Endothelial cell of umbilical vein (primary cell): ENCODE data around the gene CUBN. TPM values are rescaled to one million over a fixed set of nuclear protein-coding genes. Genes with fewer than 3 reads are reported as not detected.

Experiments used
- BruUV-seq: library from RNA; stranded (reverse); fragments of 400-500 nt; replicated peaks from 2 replicates; lab custom pipeline; 2021; lab: Mats Ljungman, UMichigan
- CTCF ChIA-PET: fragments of 300-600, 350-600 bp; sonication (Branson Sonifier 250); formaldehyde crosslinking; loops from one replicate; lab custom pipeline; 2021; ENCODE audit warnings: antibody characterized with exemption, inconsistent platforms; lab: Charles Lee
- POLR2A ChIA-PET: fragments of 300-600, 350-600 bp; sonication (Branson Sonifier 250); formaldehyde crosslinking; loops from one replicate; lab custom pipeline; 2021; ENCODE audit warnings: antibody characterized with exemption, inconsistent platforms; lab: Charles Lee
- DNase-seq: peaks from one replicate; pipeline ENCODE4 v3.0.0-alpha.2; 2011; ENCODE audit warnings: low read depth, low spot score
- FAIRE-seq: peaks from 2 replicates; lab custom pipeline; 2011; peaks lifted over from hg19 to GRCh38; lab: Jason Lieb, UNC
- H2AFZ ChIP-seq: 2 replicates; pipeline ENCODE4 v1.6.0; 2012; ENCODE audit warnings: low read depth, low read length, control low read depth, inconsistent platforms
- H3K27ac ChIP-seq: 2 replicates; pipeline ENCODE4 v1.5.1; 2011; ENCODE audit warnings: low read depth, mild to moderate bottlenecking, control low read depth, low read length, moderate library complexity; ENCODE audit not compliant: insufficient read depth
- H3K27me3 ChIP-seq, 2 experiments: 2 replicates each; pipeline versions ENCODE4 v1.6.0 to v1.6.1; 2011; ENCODE audit warnings: low read length in 2 of 2, mixed read lengths in 1 of 2; ENCODE audit not compliant: control insufficient read depth in 2 of 2, insufficient read depth in 2 of 2
- H3K36me3 ChIP-seq, 2 experiments: 2 replicates in 1 of 2; 3 replicates in 1 of 2; pipeline ENCODE4 v1.5.1; 2011; ENCODE audit warnings: low read length in 2 of 2, mild to moderate bottlenecking in 1 of 2, moderate library complexity in 1 of 2; ENCODE audit not compliant: control insufficient read depth in 2 of 2, insufficient read depth in 2 of 2; ENCODE audit errors: extremely low read depth in 1 of 2
- H3K4me1 ChIP-seq: 3 replicates; pipeline ENCODE4 v1.5.1; 2011; ENCODE audit warnings: mild to moderate bottlenecking, low read length; ENCODE audit not compliant: control insufficient read depth, insufficient read depth; ENCODE audit errors: extremely low read depth
- H3K4me2 ChIP-seq: 2 replicates; pipeline ENCODE4 v1.6.1; 2011; ENCODE audit warnings: low read length, control low read depth, mixed read lengths; ENCODE audit not compliant: insufficient read depth
- H3K4me3 ChIP-seq, 3 experiments: fragments of 200-600 bp in 1 of 3; sonication (generic), shearing (Covaris generic) in 1 of 3; replicated peaks in 1 of 3; 2 replicates each; pipeline ENCODE4 v1.5.1; 2011 to 2016; ENCODE audit warnings: control low read depth in 3 of 3, low read length in 3 of 3, mild to moderate bottlenecking in 2 of 3, inconsistent platforms in 1 of 3, low read depth in 1 of 3, moderate library complexity in 1 of 3; ENCODE audit not compliant: insufficient read depth in 1 of 3
- H3K79me2 ChIP-seq: 2 replicates; pipeline ENCODE4 v1.6.0; 2012; ENCODE audit warnings: low read length, inconsistent platforms; ENCODE audit not compliant: control insufficient read depth, insufficient read depth
- H3K9ac ChIP-seq: replicated peaks from 2 replicates; pipeline ENCODE3; 2011; ENCODE audit warnings: low read length, control low read depth; ENCODE audit not compliant: insufficient read depth; ENCODE audit errors: extremely low read depth
- H3K9me1 ChIP-seq: replicated peaks from 3 replicates; pipeline ENCODE4 v1.6.0; 2011; ENCODE audit warnings: mild to moderate bottlenecking, low read length; ENCODE audit not compliant: control insufficient read depth, insufficient read depth; ENCODE audit errors: extremely low read depth
- H3K9me3 ChIP-seq: replicated peaks from 2 replicates; pipeline ENCODE4 v1.5.1; 2012; ENCODE audit warnings: low read length, inconsistent platforms; ENCODE audit not compliant: control insufficient read depth, insufficient read depth
- H4K20me1 ChIP-seq: replicated peaks from 2 replicates; pipeline ENCODE3; 2011; ENCODE audit warnings: mild to moderate bottlenecking, low read length; ENCODE audit not compliant: control insufficient read depth, insufficient read depth; ENCODE audit errors: extremely low read depth
- CTCF ChIP-seq, 2 donors: IDR thresholded peaks; 1 replicate in 1 of 2; 2 replicates in 1 of 2; pipeline ENCODE4 v1.5.1; 2011; ENCODE audit warnings: low read length in 2 of 2, mild to moderate bottlenecking in 2 of 2, moderate library complexity in 2 of 2, control low read depth in 1 of 2, inconsistent platforms in 1 of 2, low read depth in 1 of 2; ENCODE audit not compliant: insufficient read depth in 1 of 2; ENCODE audit errors: extremely low read depth in 1 of 2
- EZH2 ChIP-seq: IDR thresholded peaks from 2 replicates; pipeline ENCODE4 v1.6.1; 2012; ENCODE audit warnings: borderline replicate concordance, low read depth, mild to moderate bottlenecking, moderate library complexity, low read length, inconsistent platforms; ENCODE audit not compliant: severe bottlenecking
- FOS ChIP-seq: IDR thresholded peaks from 2 replicates; pipeline ENCODE4 v1.6.1; 2011; ENCODE audit warnings: mild to moderate bottlenecking, low read length, moderate library complexity, borderline replicate concordance; ENCODE audit not compliant: insufficient read depth
- GATA2 ChIP-seq: IDR thresholded peaks from 2 replicates; pipeline ENCODE4 v1.7.0; 2011; ENCODE audit warnings: low read depth, mild to moderate bottlenecking, moderate library complexity, mixed read lengths, low read length; ENCODE audit not compliant: insufficient read length, insufficient read depth
- JUN ChIP-seq: IDR thresholded peaks from 2 replicates; pipeline ENCODE4 v1.6.1; 2011; ENCODE audit warnings: borderline replicate concordance, low read depth; ENCODE audit not compliant: insufficient read length, insufficient read depth
- MAX ChIP-seq: IDR thresholded peaks from 2 replicates; pipeline ENCODE4 v1.6.1; 2011; ENCODE audit not compliant: insufficient read depth, insufficient read length
- MYC ChIP-seq: IDR thresholded peaks from one replicate; pipeline ENCODE4 v1.6.1; 2011; ENCODE audit warnings: mild to moderate bottlenecking, low read depth, low read length
- POLR2A ChIP-seq: IDR thresholded peaks from 2 replicates; pipeline ENCODE4 v1.6.1; 2012; ENCODE audit warnings: low read depth, mild to moderate bottlenecking, control low read depth, low read length
- POLR2AphosphoS5 ChIP-seq: IDR thresholded peaks from 2 replicates; pipeline ENCODE4 v1.6.1; 2012; ENCODE audit warnings: low read depth, mild to moderate bottlenecking, control low read depth, low read length, moderate library complexity; ENCODE audit not compliant: insufficient read depth
- dilution Hi-C: fragments of 300-500 bp; cut with MboI; formaldehyde crosslinking; loops from one replicate; pipeline ENCODE4 v1.15.0; 2019; ENCODE audit warnings: low sequenced_read_pairs; ENCODE audit not compliant: extremely low pct_ligation_motif_present
- intact Hi-C: fragments of 100-400 bp; cut with micrococcal nuclease; formaldehyde crosslinking; loops from one replicate; pipeline ENCODE4 v1.10.0; 2022
- polyA plus RNA-seq, 4 experiments: library from polyadenylated mRNA; depleted of rRNA in 3 of 4; stranded (reverse) in 3 of 4; unstranded in 1 of 4; fragments of >200 nt; gene quantifications; 2 replicates each; pipeline versions ENCODE4 v1.2.1 to v1.2.3, GENCODE V29; 2011 to 2012; ENCODE audit warnings: missing spikeins in 1 of 4
- total RNA-seq: library from RNA; stranded (reverse); gene quantifications from 2 replicates; pipeline ENCODE4 v1.2.3, GENCODE V29; 2021

CUBN gene
- total and polyA plus RNA-seq, 2 donors (not counting 3 experiments of a cell fraction or from before 2014, with no cell fraction given), result 2.7 to 4.6 TPM

- Histone ChIP-seq H3K9me1 (no peaks in the 10 kb centered on the region), H3K27me3 (no peaks in the 10 kb centered on the region), H2AFZ (no peak overlapping the region), H3K79me2 (no peaks in the 10 kb centered on the region), H3K4me3 (no peak overlapping the region), H4K20me1 (no peaks in the 10 kb centered on the region), H3K9ac (no peak overlapping the region), H3K4me2 (no peak overlapping the region), H3K36me3 (no peaks in the 10 kb centered on the region), H3K4me1 (no peaks in the 10 kb centered on the region), H3K27ac (no peak overlapping the region), H3K9me3 (no peaks in the 10 kb centered on the region)
- intact Hi-C loops (no loop called here), dilution Hi-C loops (no loop called here)
- no TSS peak for BruUV-seq
- DNase-seq (no peak), FAIRE-seq (no peak)
- TF ChIP-seq POLR2AphosphoS5 (no peak), JUN (no peak), MYC (no peak), EZH2 (no peak), CTCF (IDR thresholded peaks at IDR 0.05; ENCODE audit: extremely low read depth in 1 of 2, insufficient read depth in 1 of 2, low read depth in 1 of 2, low read length in 2 of 2) (no peak), FOS (no peak), POLR2A (no peak), GATA2 (no peak), MAX (no peak)
- POLR2A ChIA-PET, result no interaction called here
- CTCF ChIA-PET, result no interaction called here
These were observed 47.4 kb upstream of the CUBN start for GRCh38 chr10:17177014-17177413.
